GM18858 (cell line): ENCODE measurements around the gene ALK.

Experiments
- ATAC-seq: cut with Tn5 transposase; IDR thresholded peaks from one replicate; pipeline ENCODE4 v1.9.1; 2021; ENCODE audit not compliant: unreplicated experiment

The ALK gene

DNA sequence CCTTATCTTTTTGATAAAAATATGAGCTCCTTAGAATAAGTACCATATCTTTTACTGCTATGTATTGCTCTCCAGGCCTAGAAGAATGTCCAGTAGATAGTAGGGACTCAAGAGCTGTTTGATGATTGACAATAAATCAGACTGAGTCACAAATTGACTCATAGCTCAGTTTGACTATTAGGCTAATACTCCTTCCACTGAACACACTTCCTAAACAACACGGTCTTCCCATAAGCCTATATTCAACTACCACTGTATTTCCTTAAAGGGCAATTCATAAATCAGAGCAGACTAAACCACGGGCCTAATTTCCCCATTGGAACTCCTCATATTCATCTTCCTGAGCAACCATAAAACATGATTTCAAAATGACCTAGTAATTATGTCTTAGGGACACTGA, 258.5 kb downstream of the ALK start:
- ATAC-seq = no peak

DNA sequence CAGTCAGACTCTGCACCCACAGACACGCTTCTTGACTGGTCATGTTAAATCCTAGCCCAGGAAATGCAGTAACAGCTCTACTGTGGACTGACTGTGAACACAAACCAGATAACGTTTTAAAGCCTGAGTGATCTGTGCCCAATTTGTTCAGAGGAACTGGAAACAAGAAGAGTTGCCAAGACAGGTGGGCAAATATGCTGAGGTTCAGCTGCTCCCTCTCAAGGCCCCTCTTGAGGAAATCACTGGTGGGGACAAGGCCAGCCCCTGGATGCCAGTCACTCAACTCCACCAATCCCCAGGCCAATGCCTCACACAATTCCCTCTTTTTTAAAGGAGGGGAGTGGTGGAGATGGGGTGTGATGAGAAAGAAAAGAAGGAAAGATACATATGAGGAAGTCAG, 261.2 kb downstream of the ALK start:
- no peak for ATAC-seq

DNA sequence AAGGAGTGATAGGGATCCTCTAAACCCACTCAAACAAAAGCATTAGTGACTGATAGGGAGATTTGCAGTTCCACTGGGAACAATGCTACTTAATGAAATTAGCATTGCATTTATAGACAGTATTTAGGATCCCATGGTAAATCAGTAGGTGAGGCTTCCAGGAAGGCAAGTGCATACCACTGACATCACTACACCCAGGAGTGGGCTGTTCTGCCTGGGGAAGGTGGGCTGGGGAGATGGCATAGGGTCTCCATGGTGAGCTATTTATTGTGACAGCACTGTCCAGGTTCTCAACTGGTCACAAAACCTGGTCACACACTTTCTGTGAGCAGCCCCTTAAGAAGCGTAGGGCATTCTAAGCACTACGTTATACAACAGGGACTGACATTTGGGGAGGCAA, 262.2 kb downstream of the ALK start:
- ATAC-seq = no peak

DNA sequence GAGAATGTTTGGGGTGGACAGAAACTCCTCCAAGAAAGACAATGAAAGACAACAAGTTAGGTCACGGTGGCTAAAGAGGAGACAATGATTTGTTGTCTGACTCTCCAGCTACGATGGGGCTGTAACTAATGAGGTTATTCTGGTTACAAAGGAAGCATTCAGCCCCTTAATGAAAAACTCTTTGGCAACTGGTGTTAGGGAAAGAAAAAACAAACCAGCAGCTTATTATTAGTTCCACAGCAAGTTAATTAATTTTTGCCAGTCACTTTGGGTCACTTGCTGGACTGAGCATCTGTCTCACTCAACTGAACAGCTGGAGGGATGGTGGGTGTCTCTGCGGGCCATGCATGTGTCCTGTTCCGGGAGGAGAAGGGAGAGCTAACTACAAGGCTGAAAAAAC, 263.7 kb downstream of the ALK start:
- ATAC-seq = no peak

DNA sequence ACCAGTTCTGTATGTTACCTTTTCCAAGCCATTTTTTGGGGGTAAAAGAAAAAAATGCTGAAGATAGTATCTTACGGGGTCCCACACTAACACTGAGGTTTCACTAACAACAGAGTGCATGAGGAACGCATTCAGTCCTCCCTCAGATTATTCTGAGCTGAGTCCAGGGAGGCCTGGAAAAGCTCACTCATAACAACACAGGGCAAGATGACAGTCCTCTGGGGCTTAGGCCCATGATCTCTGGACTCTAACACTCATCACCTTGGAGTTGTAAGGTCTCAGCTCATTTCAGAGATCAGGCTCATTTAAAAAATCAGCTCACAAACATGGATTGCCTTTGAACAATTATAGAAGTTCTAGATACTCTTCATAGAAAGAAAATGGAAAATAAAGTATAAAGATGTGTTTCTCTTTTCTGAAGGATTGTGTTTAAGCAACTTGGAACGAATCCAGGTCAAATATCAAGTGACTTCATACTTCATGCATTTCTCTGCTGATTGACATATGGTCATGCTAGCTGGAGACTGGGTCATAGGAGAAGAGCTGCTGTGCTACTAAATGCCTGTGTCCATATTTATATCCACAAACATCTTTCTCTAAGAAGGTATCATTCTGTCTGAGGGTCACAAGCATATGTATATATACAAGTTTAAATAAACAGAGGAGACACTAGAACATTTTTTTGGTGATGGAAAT, 265.8 kb downstream of the ALK start:
- no peak for ATAC-seq

DNA sequence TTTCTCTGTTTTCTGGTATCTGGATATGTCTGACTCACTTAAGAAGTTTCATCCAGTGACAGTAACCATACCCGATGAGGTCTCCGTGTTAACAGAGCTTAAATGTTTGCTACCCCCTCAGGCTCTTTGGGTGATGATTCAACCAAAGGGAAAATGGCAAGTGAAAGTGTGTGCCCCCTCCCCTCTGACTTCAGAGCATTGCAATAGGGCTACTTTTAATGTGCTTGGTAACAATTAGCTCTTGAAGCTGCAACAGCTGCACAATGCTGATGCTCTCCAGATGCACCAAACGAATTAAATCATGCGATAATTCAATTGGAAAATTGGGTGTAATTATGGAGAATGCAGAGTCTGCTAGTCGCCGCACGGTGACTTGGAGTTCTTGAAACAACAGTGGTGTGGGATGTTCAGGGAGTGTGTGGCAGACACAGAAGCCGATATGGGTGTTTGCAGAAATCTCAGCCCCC, 270.7 kb downstream of the ALK start:
- ATAC-seq = no peak

DNA sequence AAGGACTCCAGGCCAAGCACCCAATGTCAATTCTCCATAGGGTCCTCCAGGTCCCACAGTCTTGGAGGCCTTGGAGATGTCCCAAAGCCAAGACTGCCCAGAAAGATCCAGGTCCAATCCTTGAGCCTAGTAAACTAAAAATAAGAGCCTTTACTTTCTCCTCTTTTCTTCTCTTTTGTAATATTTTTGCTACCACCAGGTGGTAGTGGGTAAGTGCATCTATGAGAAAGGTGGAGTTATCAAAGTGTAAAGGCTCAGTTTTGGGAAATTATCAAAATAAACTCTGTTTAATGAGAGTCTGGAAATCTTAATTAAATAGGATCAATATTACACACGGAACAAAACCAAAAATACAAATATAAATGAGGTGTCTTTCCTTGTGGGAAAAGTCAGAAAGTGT, 276.4 kb downstream of the ALK start:
- no peak for ATAC-seq

DNA sequence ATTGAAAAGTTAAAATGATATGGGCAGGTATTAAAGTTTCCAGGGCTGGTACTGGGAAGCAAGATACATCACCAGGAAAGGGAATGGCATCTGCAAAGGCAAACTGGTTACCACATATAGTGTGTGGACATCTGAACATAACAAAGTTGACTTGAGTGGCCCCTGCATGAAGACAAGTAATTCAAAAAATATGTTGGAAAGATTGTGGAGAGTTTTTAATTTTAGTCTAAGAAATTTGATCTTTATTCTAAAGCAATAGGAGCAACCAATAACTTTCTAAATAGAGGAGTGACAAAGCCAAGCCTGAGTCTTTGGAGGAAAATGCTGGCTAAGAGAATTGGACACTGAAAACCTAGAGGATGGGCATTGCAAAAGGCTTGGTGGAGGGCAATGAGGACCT, 278.2 kb downstream of the ALK start:
- no peak for ATAC-seq

DNA sequence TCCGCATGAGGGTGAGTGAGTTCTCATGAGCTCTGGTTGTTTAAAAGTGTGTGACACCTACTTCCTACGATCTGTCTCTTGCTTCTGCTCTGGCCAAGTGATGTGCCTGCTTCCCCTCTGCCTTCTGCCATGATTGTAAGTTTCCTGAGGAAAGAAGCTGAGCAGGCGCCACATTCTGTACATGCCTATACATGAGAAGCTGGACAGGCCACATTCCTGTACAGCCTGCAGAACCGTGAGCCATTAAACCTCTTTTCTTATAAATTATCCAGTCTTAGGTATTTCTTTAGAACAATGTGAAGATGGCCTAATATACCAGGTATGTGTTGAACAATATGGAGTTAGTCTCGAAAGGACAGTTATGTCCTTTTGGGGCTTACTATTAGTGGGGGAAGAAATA, 281.0 kb downstream of the ALK start:
- no peak for ATAC-seq

- no peak for ATAC-seq
These were observed 282.7 kb downstream of the ALK start for GRCh38 chr2:29638641-29639040.

DNA sequence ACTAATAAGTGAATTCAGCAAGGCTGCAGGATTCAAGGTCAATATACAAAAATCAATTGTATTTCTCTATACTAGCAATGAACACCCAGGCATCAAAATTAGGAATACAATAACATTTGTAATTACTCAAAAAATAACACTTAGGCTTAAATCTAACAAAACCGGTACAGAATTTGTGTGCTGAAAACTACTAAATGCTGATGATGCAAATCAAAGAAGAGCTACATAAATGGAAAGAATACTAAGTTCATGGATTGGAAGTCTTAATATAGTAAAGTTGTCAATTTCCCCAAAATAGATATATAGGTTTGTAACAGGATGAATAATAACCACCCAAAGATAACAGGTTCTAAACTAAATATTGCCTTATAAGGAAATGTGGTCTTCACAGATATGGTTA, 286.5 kb downstream of the ALK start:
- ATAC-seq = no peak

DNA sequence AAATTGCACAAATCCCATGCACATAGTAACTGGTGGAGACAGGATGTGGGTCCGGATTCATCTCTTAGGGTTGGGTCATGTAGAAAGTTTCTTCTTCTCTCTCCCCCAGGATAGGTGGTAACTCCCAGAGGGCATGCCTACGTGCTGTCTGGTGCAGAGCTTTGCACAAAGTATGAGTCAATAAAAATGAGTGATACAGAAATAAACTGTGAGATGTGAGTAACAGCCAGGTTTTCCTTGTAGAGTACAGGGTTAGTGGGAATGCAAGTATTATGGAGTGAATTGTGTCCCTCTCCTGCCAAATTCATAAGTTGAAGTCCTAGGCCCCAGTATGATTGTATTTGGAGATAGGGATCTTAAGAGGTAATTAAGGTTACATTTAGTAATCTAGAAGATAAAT, 289.4 kb downstream of the ALK start:
- no peak for ATAC-seq

- ATAC-seq = no peak
These were observed 291.9 kb downstream of the ALK start for GRCh38 chr2:29629495-29629894.

- no peak for ATAC-seq
These were observed 292.5 kb downstream of the ALK start for GRCh38 chr2:29628862-29629261.

GRCh38 chr2:29628108-29628745, 293.2 kb downstream of the ALK start:
- no peak for ATAC-seq

- ATAC-seq = no peak
These were observed 294.1 kb downstream of the ALK start for GRCh38 chr2:29627279-29627711.

GRCh38 chr2:29620890-29621289, 300.5 kb downstream of the ALK start:
- ATAC-seq = no peak

GRCh38 chr2:29619689-29620088, 301.7 kb downstream of the ALK start:
- ATAC-seq = no peak

- no peak for ATAC-seq
These were observed 303.4 kb downstream of the ALK start for GRCh38 chr2:29618024-29618423.

- ATAC-seq = no peak
These were observed 304.0 kb downstream of the ALK start for GRCh38 chr2:29617351-29617750.

- ATAC-seq = no peak
These were observed 304.8 kb downstream of the ALK start for GRCh38 chr2:29616569-29616968.

- ATAC-seq = no peak
These were observed 305.5 kb downstream of the ALK start for GRCh38 chr2:29615841-29616240.

- no peak for ATAC-seq
These were observed 306.2 kb downstream of the ALK start for GRCh38 chr2:29615183-29615582.
